IMR-90 (cell line): ENCODE measurements around the gene PMEPA1. TPM values are rescaled to one million over a fixed set of nuclear protein-coding genes. Genes with fewer than 3 reads are reported as not detected.

ENCODE experiments used
- ATAC-seq: fragments of 200-7000 bp; cut with Tn5 transposase; 2 replicates; pipeline ENCODE4 v1.9.1; 2020; ENCODE audit warnings: low read depth, mild to moderate bottlenecking, moderate library complexity
- BruUV-seq: library from RNA; stranded (reverse); fragments of 400-500 nt; replicated peaks from 2 replicates; lab custom pipeline; 2021; lab: Mats Ljungman, UMichigan
- CTCF ChIA-PET: fragments of 300-600 bp; formaldehyde crosslinking; extraction: SDS; loops from one replicate; lab custom pipeline; 2021; ENCODE audit warnings: antibody characterized with exemption; lab: Yijun Ruan, JAX
- POLR2A ChIA-PET: fragments of 300-600 bp; sonication (Branson Sonifier 250); formaldehyde crosslinking; loops from one replicate; lab custom pipeline; 2022; ENCODE audit warnings: antibody characterized with exemption; ENCODE audit not compliant: unreplicated experiment; lab: Charles Lee
- DNase-seq: peaks from one replicate; pipeline ENCODE4 v3.0.0; 2013
- H2AFZ ChIP-seq: replicated peaks from 2 replicates; pipeline ENCODE3; 2013; ENCODE audit warnings: low read length, mild to moderate bottlenecking; ENCODE audit not compliant: poor library complexity
- H2AK5ac ChIP-seq: 2 replicates; pipeline ENCODE4 v1.6.1; 2013; ENCODE audit warnings: low read depth, low read length, inconsistent platforms
- H2AK9ac ChIP-seq: replicated peaks from 2 replicates; pipeline ENCODE3; 2013; ENCODE audit warnings: mild to moderate bottlenecking, low read depth, low read length, moderate library complexity; ENCODE audit not compliant: poor library complexity
- H2BK120ac ChIP-seq: 2 replicates; pipeline ENCODE4 v1.6.1; 2013; ENCODE audit warnings: low read depth, low read length, inconsistent platforms
- H2BK15ac ChIP-seq: 3 replicates; pipeline ENCODE4 v1.6.1; 2013; ENCODE audit warnings: low read depth, low read length, inconsistent platforms
- H2BK20ac ChIP-seq: 2 replicates; pipeline ENCODE4 v1.6.1; 2013; ENCODE audit warnings: low read depth, mild to moderate bottlenecking, inconsistent platforms, low read length, moderate library complexity
- H2BK5ac ChIP-seq: 2 replicates; pipeline ENCODE4 v1.6.1; 2013; ENCODE audit warnings: mild to moderate bottlenecking, low read depth, low read length, inconsistent platforms; ENCODE audit not compliant: poor library complexity, severe bottlenecking
- H3K14ac ChIP-seq: replicated peaks from 2 replicates; pipeline ENCODE4 v1.6.1; 2013; ENCODE audit warnings: low read depth, low read length, inconsistent platforms
- H3K18ac ChIP-seq: 2 replicates; pipeline ENCODE4 v1.6.1; 2013; ENCODE audit warnings: low read depth, low read length, control low read depth
- H3K23ac ChIP-seq: 2 replicates; pipeline ENCODE4 v1.6.1; 2013; ENCODE audit warnings: low read depth, low read length, inconsistent platforms
- H3K27ac ChIP-seq: 2 replicates; pipeline ENCODE4 v1.5.1; 2013; ENCODE audit warnings: mild to moderate bottlenecking, control low read depth, low read length; ENCODE audit not compliant: insufficient read depth
- H3K27me3 ChIP-seq: 2 replicates; pipeline ENCODE4 v1.6.1; 2013; ENCODE audit warnings: low read length; ENCODE audit not compliant: control insufficient read depth, insufficient read depth
- H3K36me3 ChIP-seq: 2 replicates; pipeline ENCODE4 v1.6.1; 2013; ENCODE audit warnings: low read length, mixed read lengths; ENCODE audit not compliant: control insufficient read depth, insufficient read depth
- H3K4ac ChIP-seq: 2 replicates; pipeline ENCODE4 v1.6.1; 2013; ENCODE audit warnings: low read depth, low read length, inconsistent platforms
- H3K4me1 ChIP-seq: 2 replicates; pipeline ENCODE4 v1.6.1; 2013; ENCODE audit warnings: low read length, mixed read lengths; ENCODE audit not compliant: control insufficient read depth, insufficient read depth
- H3K4me2 ChIP-seq: 2 replicates; pipeline ENCODE4 v1.6.1; 2013; ENCODE audit warnings: low read depth, mild to moderate bottlenecking, control low read depth, low read length, moderate library complexity
- H3K4me3 ChIP-seq: 2 replicates; pipeline ENCODE4 v1.5.1; 2013; ENCODE audit warnings: low read depth, mild to moderate bottlenecking, control low read depth, low read length, moderate library complexity; ENCODE audit not compliant: insufficient read depth
- H3K56ac ChIP-seq: 2 replicates; pipeline ENCODE4 v1.6.1; 2013; ENCODE audit warnings: low read length, inconsistent platforms; ENCODE audit not compliant: insufficient read depth; ENCODE audit errors: extremely low read depth
- H3K79me1 ChIP-seq, 2 experiments: 2 replicates each; pipeline ENCODE4 v1.6.1; 2013; ENCODE audit warnings: low read length in 2 of 2, inconsistent platforms in 1 of 2, low read depth in 1 of 2
- H3K9ac ChIP-seq: 2 replicates; pipeline ENCODE4 v1.6.1; 2013; ENCODE audit warnings: low read depth, low read length, control low read depth
- H3K9me1 ChIP-seq: 2 replicates; pipeline ENCODE4 v1.6.1; 2013; ENCODE audit warnings: low read length, inconsistent platforms; ENCODE audit not compliant: insufficient read depth
- H3K9me3 ChIP-seq: 2 replicates; pipeline ENCODE4 v1.6.1; 2013; ENCODE audit warnings: low read length; ENCODE audit not compliant: control insufficient read depth, insufficient read depth
- H4K20me1 ChIP-seq: 2 replicates; pipeline ENCODE4 v1.6.1; 2013; ENCODE audit warnings: low read length, inconsistent platforms; ENCODE audit not compliant: insufficient read depth
- H4K5ac ChIP-seq: 2 replicates; pipeline ENCODE4 v1.6.1; 2013; ENCODE audit warnings: mild to moderate bottlenecking, low read depth, low read length, control low read depth
- H4K8ac ChIP-seq, 2 experiments: 2 replicates each; pipeline ENCODE4 v1.6.1; 2013; ENCODE audit warnings: low read depth in 2 of 2, low read length in 2 of 2, control low read depth in 1 of 2, inconsistent platforms in 1 of 2
- H4K91ac ChIP-seq: 2 replicates; pipeline ENCODE4 v1.6.1; 2013; ENCODE audit warnings: low read depth, low read length, inconsistent platforms; ENCODE audit not compliant: insufficient read depth
- CHD1 ChIP-seq: IDR thresholded peaks from 2 replicates; pipeline ENCODE4 v1.6.1; 2012; ENCODE audit warnings: low read depth, low read length, improper control_type of control experiment
- FOS ChIP-seq: fragments of 150-350 bp; IDR thresholded peaks from 2 replicates; pipeline ENCODE4 v1.6.1; 2016; ENCODE audit warnings: low read depth, low read length
- RAD21 ChIP-seq: IDR thresholded peaks from 2 replicates; pipeline ENCODE4 v1.6.1; 2012; ENCODE audit warnings: low read length, improper control_type of control experiment
- RCOR1 ChIP-seq: IDR thresholded peaks from 2 replicates; pipeline ENCODE4 v1.6.1; 2012; ENCODE audit warnings: mild to moderate bottlenecking, low read length, improper control_type of control experiment; ENCODE audit not compliant: insufficient replicate concordance
- RFX5 ChIP-seq: IDR thresholded peaks from 2 replicates; pipeline ENCODE4 v1.8.0; 2012; ENCODE audit warnings: low read depth, mild to moderate bottlenecking, low read length, moderate library complexity
- SMC3 ChIP-seq: fragments of 150-350 bp; IDR thresholded peaks from 2 replicates; pipeline ENCODE4 v1.6.1; 2016; ENCODE audit warnings: low read depth, mild to moderate bottlenecking, antibody characterized with exemption, low read length, moderate library complexity
- WGBS, 2 experiments: methylation state at CpG; one replicate each; pipeline versions ENCODE4 v1.1.5 to v1.1.7; 2013; ENCODE audit warnings: missing lambda C conversion rate in 2 of 2; ENCODE audit not compliant: insufficient read length in 1 of 2; ENCODE audit errors: extremely low coverage in 2 of 2; 5-methylcytosine and 5-hydroxymethylcytosine counted together
- dilution Hi-C: fragments of 300-500 bp; cut with HindIII; formaldehyde crosslinking; loops from one replicate; pipeline ENCODE4 v1.14.3; 2018; ENCODE audit warnings: low sequenced_read_pairs; ENCODE audit not compliant: unreplicated experiment
- in situ Hi-C: fragments of 300-500 bp; cut with MboI; formaldehyde crosslinking; loops from 3 replicates; pipeline ENCODE4 v1.14.3; 2019; ENCODE audit warnings: low sequenced_read_pairs, inconsistent platforms, mixed read lengths
- intact Hi-C: fragments of 100-400 bp; cut with micrococcal nuclease; formaldehyde crosslinking; loops from 2 replicates; pipeline ENCODE4 v1.10.0; 2022
- polyA plus RNA-seq, 3 experiments: library from polyadenylated mRNA; depleted of rRNA; stranded (reverse); fragments of >200 nt; gene quantifications; 2 replicates each; pipeline ENCODE4 v1.2.3, GENCODE V29; 2012; ENCODE audit warnings: low replicate concordance in 1 of 3
- total RNA-seq: library from RNA; depleted of rRNA; stranded (reverse); fragments of >200 nt; gene quantifications from 2 replicates; pipeline ENCODE4 v1.2.3, GENCODE V29; 2012
- TF ChIP-seq, protein P1 (sequence below): fragments of 150-350 bp; IDR thresholded peaks from 2 replicates; pipeline ENCODE4 v1.6.1; 2016; ENCODE audit warnings: low read depth, mild to moderate bottlenecking, low read length, moderate library complexity, borderline replicate concordance
- TF ChIP-seq, protein P2 (sequence below): conservative IDR thresholded peaks from 2 replicates; pipeline ENCODE4 v1.5.1; 2012; ENCODE audit warnings: mild to moderate bottlenecking, low read depth, low read length, improper control_type of control experiment

Gene PMEPA1
- total and polyA plus RNA-seq, 2 of the 4 experiments (the other 2 are of a cell fraction) = 2.0 to 6.9 TPM

DNA sequence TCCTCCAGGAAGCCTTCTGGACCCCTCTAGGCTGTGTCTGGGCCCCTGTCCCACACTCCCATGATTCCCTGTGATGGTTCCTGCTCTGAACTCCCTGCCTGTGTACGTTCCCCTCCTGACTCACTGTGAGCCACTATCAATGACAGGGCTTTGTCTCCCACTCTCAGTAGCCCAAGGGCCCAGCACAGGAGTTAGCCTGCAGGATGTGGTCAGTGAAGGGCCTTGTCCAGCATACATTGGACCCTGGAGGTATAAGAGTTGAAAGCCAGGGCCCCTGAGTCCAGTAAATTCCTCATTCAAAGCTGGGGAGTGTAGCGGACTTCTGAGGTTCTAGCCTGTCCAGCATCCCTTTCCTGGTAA, 108.6 kb downstream of the PMEPA1 start:
- H3K4me1 ChIP-seq = no peaks in the 10 kb centered on the region
- no peak overlapping the region for H4K8ac ChIP-seq
- H3K23ac ChIP-seq = no peak overlapping the region
- H3K9me1 ChIP-seq = no peaks in the 10 kb centered on the region
- no peak overlapping the region for H2AK5ac ChIP-seq
- dilution Hi-C loops = no loop called here
- in situ Hi-C loops = loop anchor here (10.0 kb wide), 1 partner anchor 584 kb away; no protein-coding TSS in a partner anchor
- no peak overlapping the region for H3K4ac ChIP-seq
- no peak for ATAC-seq
- no peak overlapping the region for H3K14ac ChIP-seq
- H3K56ac ChIP-seq = no peak overlapping the region
- TF ChIP-seq RCOR1 (no peak), SMC3 (no peak), FOS (no peak), RFX5 (no peak), CHD1 (no peak), RAD21 (no peak)
- TF ChIP-seq, protein P1, sequence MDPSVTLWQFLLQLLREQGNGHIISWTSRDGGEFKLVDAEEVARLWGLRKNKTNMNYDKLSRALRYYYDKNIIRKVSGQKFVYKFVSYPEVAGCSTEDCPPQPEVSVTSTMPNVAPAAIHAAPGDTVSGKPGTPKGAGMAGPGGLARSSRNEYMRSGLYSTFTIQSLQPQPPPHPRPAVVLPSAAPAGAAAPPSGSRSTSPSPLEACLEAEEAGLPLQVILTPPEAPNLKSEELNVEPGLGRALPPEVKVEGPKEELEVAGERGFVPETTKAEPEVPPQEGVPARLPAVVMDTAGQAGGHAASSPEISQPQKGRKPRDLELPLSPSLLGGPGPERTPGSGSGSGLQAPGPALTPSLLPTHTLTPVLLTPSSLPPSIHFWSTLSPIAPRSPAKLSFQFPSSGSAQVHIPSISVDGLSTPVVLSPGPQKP = no peak
- TF ChIP-seq, protein P2, sequence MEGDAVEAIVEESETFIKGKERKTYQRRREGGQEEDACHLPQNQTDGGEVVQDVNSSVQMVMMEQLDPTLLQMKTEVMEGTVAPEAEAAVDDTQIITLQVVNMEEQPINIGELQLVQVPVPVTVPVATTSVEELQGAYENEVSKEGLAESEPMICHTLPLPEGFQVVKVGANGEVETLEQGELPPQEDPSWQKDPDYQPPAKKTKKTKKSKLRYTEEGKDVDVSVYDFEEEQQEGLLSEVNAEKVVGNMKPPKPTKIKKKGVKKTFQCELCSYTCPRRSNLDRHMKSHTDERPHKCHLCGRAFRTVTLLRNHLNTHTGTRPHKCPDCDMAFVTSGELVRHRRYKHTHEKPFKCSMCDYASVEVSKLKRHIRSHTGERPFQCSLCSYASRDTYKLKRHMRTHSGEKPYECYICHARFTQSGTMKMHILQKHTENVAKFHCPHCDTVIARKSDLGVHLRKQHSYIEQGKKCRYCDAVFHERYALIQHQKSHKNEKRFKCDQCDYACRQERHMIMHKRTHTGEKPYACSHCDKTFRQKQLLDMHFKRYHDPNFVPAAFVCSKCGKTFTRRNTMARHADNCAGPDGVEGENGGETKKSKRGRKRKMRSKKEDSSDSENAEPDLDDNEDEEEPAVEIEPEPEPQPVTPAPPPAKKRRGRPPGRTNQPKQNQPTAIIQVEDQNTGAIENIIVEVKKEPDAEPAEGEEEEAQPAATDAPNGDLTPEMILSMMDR = no peak
- H3K9me3 ChIP-seq = no peaks in the 10 kb centered on the region
- peak; percentile 2 for DNase-seq
- no peak overlapping the region for H3K18ac ChIP-seq
- no CpG with 5 or more reads among the region's 2 CpGs for WGBS, 2 experiments
- no peaks in the 10 kb centered on the region for H3K36me3 ChIP-seq
- BruUV-seq = no TSS peak
- H2AFZ ChIP-seq = no peak overlapping the region
- no peak overlapping the region for H2BK15ac ChIP-seq
- H3K9ac ChIP-seq = no peak overlapping the region
- H3K27me3 ChIP-seq = peaks cover 12% of the 10 kb centered on the region
- H2AK9ac ChIP-seq = no peak overlapping the region
- CTCF ChIA-PET = interaction anchor here (1.3 kb wide), 1 partner anchor 579 kb away, joined by 3 read pairs; no protein-coding TSS in a partner anchor
- no peak overlapping the region for H2BK20ac ChIP-seq
- no peak overlapping the region for H3K27ac ChIP-seq
- intact Hi-C loops = no loop called here
- H4K91ac ChIP-seq = no peak overlapping the region
- H4K5ac ChIP-seq = no peak overlapping the region
- POLR2A ChIA-PET = no interaction called here
- H2BK120ac ChIP-seq = no peak overlapping the region
- no peak overlapping the region for H3K4me3 ChIP-seq
- H3K4me2 ChIP-seq = no peak overlapping the region
- H3K79me1 ChIP-seq = no peaks in the 10 kb centered on the region
- H2BK5ac ChIP-seq = no peak overlapping the region
- no peaks in the 10 kb centered on the region; the same call in 1 of the 2 replicates for H4K20me1 ChIP-seq
